ENCODE results near the gene PLXDC1.
"Not testable (repeated sequence)": the region's sequence is repeated elsewhere in the genome, so short reads cannot be mapped to it uniquely, and the experiment has no call there.

The PLXDC1 gene

GRCh38 chr17:39057701-39058206 lies 93.7 kb downstream of the PLXDC1 start:
- DNase-seq: no peak

GRCh38 chr17:39054111-39054645 lies 97.3 kb downstream of the PLXDC1 start:
- no peak for DNase-seq

- DNase-seq: not testable (repeated sequence)
Measured at GRCh38 chr17:39052423-39052822, 99.0 kb downstream of the PLXDC1 start.

GRCh38 chr17:39051001-39051585 lies 100.3 kb downstream of the PLXDC1 start:
- DNase-seq: no peak

- no peak for DNase-seq
Measured at GRCh38 chr17:39045948-39046679, 105.3 kb downstream of the PLXDC1 start.

- no peak for DNase-seq
Measured at GRCh38 chr17:39036009-39036408, 115.4 kb downstream of the PLXDC1 start.

GRCh38 chr17:39035578-39035977 lies 115.9 kb downstream of the PLXDC1 start:
- not testable (repeated sequence) for DNase-seq

GRCh38 chr17:39028690-39029089 lies 122.7 kb downstream of the PLXDC1 start:
- DNase-seq: no peak

GRCh38 chr17:39027455-39028035 lies 123.9 kb downstream of the PLXDC1 start:
- DNase-seq: no peak

- peak; percentile 48 for DNase-seq
Measured at GRCh38 chr17:39026980-39027451, 124.4 kb downstream of the PLXDC1 start.

- not testable (repeated sequence) for DNase-seq
Measured at GRCh38 chr17:39026346-39026745, 125.1 kb downstream of the PLXDC1 start.

GRCh38 chr17:39022924-39023323 lies 128.5 kb downstream of the PLXDC1 start:
- no peak for DNase-seq

- not testable (repeated sequence) for DNase-seq
Measured at GRCh38 chr17:39020037-39020436, 131.4 kb downstream of the PLXDC1 start.

GRCh38 chr17:39018267-39019134 lies 132.9 kb downstream of the PLXDC1 start:
- DNase-seq: peak; percentile 22

GRCh38 chr17:39016193-39017153 lies 135.0 kb downstream of the PLXDC1 start:
- DNase-seq: peak; percentile 12

GRCh38 chr17:39015546-39015935 lies 135.9 kb downstream of the PLXDC1 start:
- no peak for DNase-seq

- DNase-seq: no peak
Measured at GRCh38 chr17:39014795-39015545, 136.5 kb downstream of the PLXDC1 start.

GRCh38 chr17:39014044-39014794 lies 137.2 kb downstream of the PLXDC1 start:
- DNase-seq: no peak

All from CD4-positive, alpha-beta T cell treated with Interleukin-6 for 4 hours (primary cell).